HT-29 (cell line): Measurements from ENCODE around the gene ACKR2. TPM values are rescaled to one million over a fixed set of nuclear protein-coding genes. Genes with fewer than 3 reads are reported as not detected.
A peak's percentile ranks its signal among the peaks of the same experiment; 100 is the strongest.
"Not testable (repeated sequence)": the region's sequence is repeated elsewhere in the genome, so short reads cannot be mapped to it uniquely, and the experiment has no call there.

Experiments used
- DNase-seq: peaks from one replicate; pipeline ENCODE4 v3.0.0-alpha.2; 2015; ENCODE audit warnings: low spot score
- total RNA-seq: library from RNA; depleted of rRNA; stranded (reverse); fragments of >200 nt; shearing (Covaris generic); gene quantifications from 2 replicates; pipeline ENCODE4 v1.2.3, GENCODE V29; 2014

Gene ACKR2
- total RNA-seq, 1 experiment from 2014 or later, result not detected

DNA sequence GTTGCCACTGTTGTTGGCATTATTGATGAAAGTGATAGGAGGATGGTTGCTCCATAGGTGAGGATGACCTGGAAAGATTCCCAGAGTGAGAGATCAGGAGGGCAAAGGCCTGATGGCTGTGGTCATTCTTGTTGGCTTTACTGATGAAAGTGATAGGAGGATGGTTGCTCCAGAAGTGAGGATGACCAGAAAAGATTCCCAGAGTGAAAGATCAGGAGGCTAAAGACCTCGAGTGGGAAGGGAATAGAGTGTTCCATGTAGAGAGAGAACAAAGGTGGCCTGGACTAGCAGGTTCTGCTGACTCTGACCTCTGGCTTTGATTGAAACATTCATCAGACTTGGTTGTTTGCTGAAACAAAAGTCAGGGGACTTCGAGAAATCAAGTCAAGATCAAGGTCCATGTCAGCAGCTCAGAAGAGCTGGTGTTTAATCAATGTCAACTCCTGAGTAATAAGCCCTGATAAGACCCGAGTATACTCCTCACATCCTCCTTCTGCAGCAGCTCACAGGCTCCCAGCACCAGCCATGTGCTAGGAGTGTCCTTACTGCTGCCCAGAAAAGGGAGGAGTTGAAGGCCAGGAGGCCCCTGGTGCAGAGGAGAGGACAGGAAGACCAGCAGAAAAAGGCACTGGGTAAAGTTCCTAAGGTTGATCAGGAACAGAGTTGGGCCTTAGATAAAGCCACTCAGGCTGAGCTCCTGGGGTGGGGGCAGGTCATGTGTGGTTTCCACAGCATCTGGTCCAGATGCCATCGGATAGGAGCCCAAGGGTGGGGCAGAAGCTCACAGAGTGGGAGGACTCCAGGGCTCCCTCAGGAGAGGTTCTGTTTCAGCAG, 46.5 kb downstream of the ACKR2 start:
- DNase-seq, result no peak

- DNase-seq, result no peak
Measured at GRCh38 chr3:42856544-42856943, 47.3 kb downstream of the ACKR2 start.

DNA sequence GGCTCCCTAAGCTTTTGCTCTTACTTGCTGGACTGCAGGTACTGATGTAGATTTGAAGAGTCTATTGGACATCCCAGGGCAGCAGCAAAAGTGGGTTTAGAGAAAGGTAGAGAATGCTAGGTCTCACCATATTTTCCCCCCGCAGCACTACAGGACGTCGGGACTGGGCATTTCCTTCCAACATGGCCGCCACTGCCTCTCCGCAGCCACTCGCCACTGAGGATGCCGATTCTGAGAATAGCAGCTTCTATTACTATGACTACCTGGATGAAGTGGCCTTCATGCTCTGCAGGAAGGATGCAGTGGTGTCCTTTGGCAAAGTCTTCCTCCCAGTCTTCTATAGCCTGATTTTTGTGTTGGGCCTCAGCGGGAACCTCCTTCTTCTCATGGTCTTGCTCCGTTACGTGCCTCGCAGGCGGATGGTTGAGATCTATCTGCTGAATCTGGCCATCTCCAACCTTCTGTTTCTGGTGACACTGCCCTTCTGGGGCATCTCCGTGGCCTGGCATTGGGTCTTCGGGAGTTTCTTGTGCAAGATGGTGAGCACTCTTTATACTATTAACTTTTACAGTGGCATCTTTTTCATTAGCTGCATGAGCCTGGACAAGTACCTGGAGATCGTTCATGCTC, 55.2 kb downstream of the ACKR2 start:
- DNase-seq, result no peak

DNA sequence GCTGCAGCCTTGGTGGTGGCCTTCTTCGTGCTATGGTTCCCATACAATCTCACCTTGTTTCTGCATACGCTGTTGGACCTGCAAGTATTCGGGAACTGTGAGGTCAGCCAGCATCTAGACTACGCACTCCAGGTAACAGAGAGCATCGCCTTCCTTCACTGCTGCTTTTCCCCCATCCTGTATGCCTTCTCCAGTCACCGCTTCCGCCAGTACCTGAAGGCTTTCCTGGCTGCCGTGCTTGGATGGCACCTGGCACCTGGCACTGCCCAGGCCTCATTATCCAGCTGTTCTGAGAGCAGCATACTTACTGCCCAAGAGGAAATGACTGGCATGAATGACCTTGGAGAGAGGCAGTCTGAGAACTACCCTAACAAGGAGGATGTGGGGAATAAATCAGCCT, 56.0 kb downstream of the ACKR2 start:
- DNase-seq, result no peak

DNA sequence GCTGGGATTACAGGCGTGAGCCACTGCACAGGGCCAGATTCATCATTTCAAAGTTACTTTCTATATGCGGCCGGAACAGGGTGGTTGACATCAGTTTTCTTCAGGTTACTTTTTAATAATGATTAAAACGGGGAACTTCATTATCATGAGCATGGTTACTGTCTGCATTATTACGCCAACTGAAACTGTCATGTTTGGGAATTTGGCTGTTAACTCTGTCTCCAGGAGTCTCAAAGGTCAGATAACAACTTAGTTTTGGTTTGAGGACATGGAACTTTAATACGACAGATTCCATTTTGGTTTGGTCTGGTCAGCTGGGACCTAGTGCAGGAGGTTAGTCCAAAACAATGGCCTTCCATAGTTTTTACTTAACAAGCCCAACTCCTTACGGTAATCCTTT, 57.9 kb downstream of the ACKR2 start:
- DNase-seq, result no peak

DNA sequence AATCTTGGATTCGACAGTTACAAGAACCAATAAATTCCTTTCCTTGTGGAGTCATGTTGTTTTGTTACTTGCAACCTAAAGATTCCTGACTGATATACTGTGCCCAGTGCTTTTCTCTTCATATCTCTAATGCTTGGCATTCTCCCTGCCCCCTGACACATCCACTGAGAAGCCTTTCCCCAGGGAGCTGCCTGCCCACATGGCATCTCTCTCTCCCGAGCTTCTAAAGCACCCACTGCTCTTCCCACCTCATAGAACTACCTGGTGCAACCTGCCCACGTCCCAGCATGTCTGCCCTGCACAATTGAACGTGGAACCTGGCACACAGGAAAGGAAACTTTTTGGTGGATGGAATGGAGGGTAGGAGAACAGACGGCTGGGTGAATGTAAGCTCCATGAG, 59.6 kb downstream of the ACKR2 start:
- no peak for DNase-seq

- no peak for DNase-seq
Measured at GRCh38 chr3:42871592-42872196, 62.4 kb downstream of the ACKR2 start.

DNA sequence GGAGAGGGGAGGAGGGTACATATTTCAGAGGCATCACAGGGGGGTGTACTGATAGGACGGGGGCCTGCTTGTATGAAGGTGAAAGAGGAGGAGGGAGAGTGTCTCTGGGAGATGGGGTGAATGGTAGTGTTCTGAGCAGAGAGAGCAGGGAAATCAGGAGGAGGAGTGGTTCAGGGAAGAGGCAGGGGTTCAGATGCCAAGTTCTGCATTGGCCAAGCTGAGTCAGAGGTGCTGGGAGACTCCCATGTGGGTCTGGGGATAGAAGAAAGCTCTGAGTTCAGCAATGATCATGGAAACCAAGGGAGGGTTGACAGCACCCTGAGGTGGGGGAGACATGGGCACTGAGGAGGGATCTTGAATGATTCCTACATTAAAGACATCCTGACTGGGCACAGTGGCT, 63.5 kb downstream of the ACKR2 start:
- no peak for DNase-seq

DNA sequence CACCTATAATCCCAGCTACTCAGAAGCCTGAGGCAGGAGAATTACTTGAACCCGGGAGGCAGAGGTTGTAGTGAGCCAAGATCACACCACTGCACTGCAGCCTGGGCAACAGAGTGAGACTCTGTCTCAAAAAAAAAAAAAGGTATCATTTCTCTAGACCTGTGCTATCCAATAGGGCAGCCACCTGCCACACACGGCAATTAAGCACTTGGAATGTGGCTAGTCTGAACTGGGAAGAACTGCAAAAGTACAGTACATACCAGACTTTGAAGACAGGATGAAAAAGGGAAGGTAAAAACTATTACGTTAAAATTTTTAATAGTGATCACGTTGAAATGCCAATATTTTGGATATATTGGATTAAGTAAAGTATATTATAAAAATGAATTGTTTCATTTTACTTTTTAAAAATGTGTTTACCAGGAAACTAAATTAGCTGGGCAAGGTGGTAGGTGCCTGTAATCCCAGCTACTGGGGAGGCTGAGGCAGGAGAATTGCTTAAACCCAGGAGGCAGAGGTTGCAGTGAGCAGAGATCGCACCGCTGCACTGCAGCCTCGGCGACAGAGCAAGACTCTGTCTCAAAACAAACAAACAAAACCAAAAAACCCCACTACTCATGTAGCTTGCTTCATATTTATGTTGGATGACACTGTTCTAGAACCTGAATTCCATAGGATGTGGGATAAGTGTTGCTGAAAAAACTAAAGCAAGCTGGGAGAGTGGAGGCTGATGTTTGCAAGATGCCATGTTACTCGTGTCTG, 64.2 kb downstream of the ACKR2 start:
- no peak for DNase-seq

GRCh38 chr3:42874749-42875148, 65.5 kb downstream of the ACKR2 start:
- no peak for DNase-seq

- DNase-seq, result no peak
Measured at GRCh38 chr3:42875325-42876151, 66.3 kb downstream of the ACKR2 start, which contains the start of gene CYP8B1. Gene CYP8B1, minus strand, starts transcription at chr3:42875879. Its CDS starts 63 bp downstream, at chr3:42875816.

DNA sequence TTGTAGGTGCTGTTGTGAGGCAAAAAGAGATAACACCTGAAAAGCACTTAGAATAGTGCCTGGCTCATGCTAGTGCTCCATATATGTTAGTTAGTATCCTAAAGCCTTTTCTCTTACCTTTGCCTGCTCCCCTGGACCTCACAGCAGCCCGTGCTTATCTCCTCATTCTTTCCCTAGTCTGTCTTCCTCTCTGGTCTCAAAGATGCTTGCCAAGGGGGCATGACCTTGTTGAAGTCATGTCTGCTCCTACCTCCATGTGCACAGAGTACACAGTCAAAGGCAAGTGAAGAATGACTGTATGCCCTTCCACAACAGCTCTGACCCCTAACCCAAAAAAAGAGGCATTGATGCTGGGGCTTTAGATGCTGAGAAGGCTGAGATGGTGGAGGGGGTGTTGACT, 67.2 kb downstream of the ACKR2 start:
- DNase-seq, result no peak

- DNase-seq, result no peak
Measured at GRCh38 chr3:42876940-42877720, 67.9 kb downstream of the ACKR2 start.

DNA sequence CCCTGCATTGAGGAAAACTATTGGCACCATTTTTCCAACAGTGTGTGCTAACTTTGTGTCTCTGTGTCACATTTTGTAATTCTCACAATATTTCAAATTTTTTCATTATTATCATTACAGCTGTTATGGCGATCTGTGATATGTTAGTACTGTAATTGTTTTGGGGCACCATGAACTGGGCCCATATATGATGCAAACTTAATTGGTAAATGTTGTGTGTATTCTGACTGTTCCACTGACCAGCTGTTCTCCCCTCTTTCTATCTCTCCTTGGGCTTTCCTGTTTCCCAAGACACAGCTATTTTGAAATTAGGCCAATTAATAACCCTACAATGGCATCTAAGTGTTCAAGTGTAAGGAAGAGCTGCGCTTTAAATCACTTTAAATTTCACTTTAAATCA, 68.6 kb downstream of the ACKR2 start:
- DNase-seq, result no peak

DNA sequence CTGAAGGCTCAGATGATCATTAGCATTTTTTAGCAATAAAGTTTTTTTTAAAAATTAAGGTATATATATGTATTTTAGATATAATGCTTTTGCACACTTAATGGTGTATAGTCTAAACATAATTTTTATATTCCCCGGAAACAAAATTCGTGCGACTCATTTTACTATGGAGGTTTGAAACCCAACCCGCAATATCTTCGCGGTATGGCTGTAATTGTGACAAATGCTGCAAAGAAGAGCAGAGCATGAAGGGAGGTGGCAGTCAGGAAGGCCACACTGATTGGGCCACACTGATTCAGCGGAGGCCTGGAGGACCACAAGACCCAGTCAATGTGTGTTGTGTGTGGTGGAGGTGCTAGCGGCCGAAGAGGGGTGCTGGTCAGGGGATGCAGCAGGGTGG, 70.9 kb downstream of the ACKR2 start:
- no peak for DNase-seq

GRCh38 chr3:42880601-42881451, 71.6 kb downstream of the ACKR2 start:
- peak; percentile 73 for DNase-seq

- DNase-seq, result not testable (repeated sequence)
Measured at GRCh38 chr3:42883251-42883930, 74.1 kb downstream of the ACKR2 start.

GRCh38 chr3:42884324-42884723, 75.1 kb downstream of the ACKR2 start:
- DNase-seq, result no peak
